HepG2 (cell line): ENCODE results near the gene WDR37. TPM values are rescaled to one million over a fixed set of nuclear protein-coding genes. Genes with fewer than 3 reads are reported as not detected.

Experiments used
- ATAC-seq: fragments of 200-7000 bp; cut with Tn5 transposase; 3 replicates; pipeline ENCODE4 v1.9.1; 2020; ENCODE audit warnings: mild to moderate bottlenecking, moderate library complexity
- BruUV-seq: library from RNA; stranded (reverse); fragments of 400-500 nt; replicated peaks from 2 replicates; lab custom pipeline; 2021; lab: Mats Ljungman, UMichigan
- CTCF ChIA-PET: fragments of 300-600 bp; formaldehyde crosslinking; extraction: SDS; loops from one replicate; lab custom pipeline; 2021; ENCODE audit warnings: low total read pairs, inconsistent platforms, low intra/inter-chr PET ratio; lab: Yijun Ruan, JAX
- POLR2A ChIA-PET: fragments of 350-600 bp; sonication (Branson Sonifier 250); formaldehyde crosslinking; loops from one replicate; lab custom pipeline; 2020; ENCODE audit warnings: antibody characterized with exemption, inconsistent platforms; lab: Yijun Ruan, JAX
- DNase-seq: peaks from one replicate; pipeline ENCODE4 v3.0.0-alpha.2; 2015; ENCODE audit warnings: low spot score
- FAIRE-seq: peaks from 3 replicates; lab custom pipeline; 2011; peaks lifted over from hg19 to GRCh38; lab: Jason Lieb, UNC
- H2AFZ ChIP-seq: one replicate; pipeline ENCODE4 v1.6.1; 2011; ENCODE audit warnings: low read length, inconsistent platforms
- H3K27ac ChIP-seq: fragments of 300-600 bp; 3 replicates; pipeline ENCODE4 v1.8.0; 2011; ENCODE audit warnings: mixed run types, mild to moderate bottlenecking, mixed read lengths, low read length, inconsistent platforms; ENCODE audit not compliant: insufficient read depth; ENCODE audit errors: extremely low read length
- H3K27me3 ChIP-seq, 2 experiments: fragments of 200-600 bp in 1 of 2; 2 replicates in 1 of 2; 3 replicates in 1 of 2; pipeline versions ENCODE4 v1.6.0 to v1.8.0; 2011; ENCODE audit warnings: low read length in 2 of 2, mild to moderate bottlenecking in 2 of 2, moderate library complexity in 2 of 2, inconsistent platforms in 1 of 2; ENCODE audit not compliant: insufficient read depth in 2 of 2, control insufficient read depth in 1 of 2
- H3K36me3 ChIP-seq, 2 experiments: fragments of 200-600 bp in 1 of 2; replicated peaks in 1 of 2; 2 replicates in 1 of 2; 3 replicates in 1 of 2; pipeline versions ENCODE4 v1.5.1 to v1.8.0; 2011; ENCODE audit warnings: low read length in 2 of 2, inconsistent platforms in 1 of 2; ENCODE audit not compliant: insufficient read depth in 2 of 2, control insufficient read depth in 1 of 2
- H3K4me1 ChIP-seq: 2 replicates; pipeline ENCODE4 v1.5.1; 2012; ENCODE audit warnings: low read length, inconsistent platforms; ENCODE audit not compliant: insufficient read depth
- H3K4me2 ChIP-seq: 2 replicates; pipeline ENCODE4 v1.6.0; 2011; ENCODE audit warnings: low read depth, low read length, inconsistent platforms
- H3K4me3 ChIP-seq, 3 experiments: fragments of 200-600 bp in 1 of 3; sonication (generic), shearing (Covaris generic) in 1 of 3; replicated peaks in 1 of 3; 2 replicates each; pipeline ENCODE4 v1.5.1; 2011 to 2016; ENCODE audit warnings: low read length in 3 of 3, inconsistent platforms in 2 of 3, low read depth in 2 of 3, mild to moderate bottlenecking in 2 of 3, control low read depth in 1 of 3, mixed read lengths in 1 of 3; ENCODE audit not compliant: insufficient read depth in 1 of 3
- H3K79me2 ChIP-seq: one replicate; pipeline ENCODE4 v1.6.1; 2011; ENCODE audit warnings: low read length, inconsistent platforms; ENCODE audit not compliant: insufficient read depth
- H3K9ac ChIP-seq: 2 replicates; pipeline ENCODE4 v1.6.0; 2011; ENCODE audit warnings: mild to moderate bottlenecking, low read depth, low read length, inconsistent platforms; ENCODE audit not compliant: insufficient read depth
- H3K9me3 ChIP-seq: 2 replicates; pipeline ENCODE4 v1.5.1; 2012; ENCODE audit warnings: mild to moderate bottlenecking, low read length
- H4K20me1 ChIP-seq: 2 replicates; pipeline ENCODE4 v1.6.0; 2011; ENCODE audit warnings: inconsistent platforms, mild to moderate bottlenecking, low read length, moderate library complexity; ENCODE audit not compliant: insufficient read depth
- ARID2 ChIP-seq: sonication (generic); formaldehyde crosslinking; IDR thresholded peaks from 2 replicates; pipeline ENCODE4 v1.8.1; 2022; ENCODE audit warnings: mild to moderate bottlenecking, missing genetic modification reagents, borderline replicate concordance
- ARID4A ChIP-seq: sonication (generic); formaldehyde crosslinking; IDR thresholded peaks from 2 replicates; pipeline ENCODE4 v1.5.0; 2020; ENCODE audit warnings: mild to moderate bottlenecking, missing genetic modification reagents, borderline replicate concordance
- CBX2 ChIP-seq, 2 experiments: fragments of 200-600 bp in 1 of 2; sonication (generic); formaldehyde crosslinking in 1 of 2; IDR thresholded peaks; 2 replicates each; pipeline versions ENCODE4 v1.7.0 to v1.8.1; 2018 to 2022; ENCODE audit warnings: low read depth in 2 of 2, low read length in 1 of 2, mild to moderate bottlenecking in 1 of 2, missing genetic modification reagents in 1 of 2
- MTF1 ChIP-seq: sonication (generic); formaldehyde crosslinking; IDR thresholded peaks from 2 replicates; pipeline ENCODE4 v1.5.0; 2020; ENCODE audit warnings: missing genetic modification reagents
- NCOR1 ChIP-seq: fragments of 200-600 bp; sonication (generic); IDR thresholded peaks from 2 replicates; pipeline ENCODE4 v1.7.0; 2017; ENCODE audit warnings: antibody characterized with exemption, low read length, borderline replicate concordance
- POLR2A ChIP-seq, 2 experiments: IDR thresholded peaks; 2 replicates each; pipeline ENCODE4 v1.6.1; 2011; ENCODE audit warnings: low read depth in 2 of 2, low read length in 2 of 2, mild to moderate bottlenecking in 1 of 2, moderate library complexity in 1 of 2; ENCODE audit not compliant: insufficient read depth in 1 of 2
- REST ChIP-seq, 2 experiments: IDR thresholded peaks; 2 replicates each; pipeline ENCODE4 v1.6.1; 2011 to 2012; ENCODE audit warnings: low read length in 2 of 2, borderline replicate concordance in 1 of 2, low read depth in 1 of 2, mild to moderate bottlenecking in 1 of 2, moderate library complexity in 1 of 2
- SAFB2 ChIP-seq: sonication (generic); formaldehyde crosslinking; IDR thresholded peaks from 2 replicates; pipeline ENCODE4 v1.5.1; 2020; ENCODE audit warnings: missing genetic modification reagents, low read depth, mild to moderate bottlenecking, borderline replicate concordance
- SP5 ChIP-seq: IDR thresholded peaks from 2 replicates; pipeline ENCODE4 v1.6.1; 2016; ENCODE audit warnings: low read depth, borderline replicate concordance
- ZBTB34 ChIP-seq: sonication (generic); formaldehyde crosslinking; IDR thresholded peaks from 2 replicates; pipeline ENCODE4 v1.8.0; 2022; ENCODE audit warnings: mild to moderate bottlenecking, missing genetic modification reagents
- ZNF143 ChIP-seq: sonication (generic); formaldehyde crosslinking; IDR thresholded peaks from 2 replicates; pipeline ENCODE4 v1.4.0; 2020; ENCODE audit warnings: missing genetic modification reagents
- ZSCAN21 ChIP-seq: sonication (generic); formaldehyde crosslinking; IDR thresholded peaks from 2 replicates; pipeline ENCODE4 v1.8.0; 2022; ENCODE audit warnings: mild to moderate bottlenecking, missing genetic modification reagents, moderate library complexity, borderline replicate concordance
- WGBS: methylation state at CpG from one replicate; pipeline ENCODE4 v1.1.6; 2017; ENCODE audit warnings: low lambda C conversion rate; 5-methylcytosine and 5-hydroxymethylcytosine counted together
- in situ Hi-C: cut with HindIII; loops from 2 replicates; pipeline ENCODE4 v1.10.0; 2017; ENCODE audit warnings: low pct_unique_long_range_greater_than_20kb; ENCODE audit not compliant: extremely low pct_ligation_motif_present
- intact Hi-C: fragments of 100-400 bp; cut with micrococcal nuclease; formaldehyde crosslinking; loops from one replicate; pipeline ENCODE4 v1.10.0; 2022; ENCODE audit not compliant: unreplicated experiment
- polyA plus RNA-seq, 8 experiments: library from polyadenylated mRNA; depleted of rRNA in 3 of 8; stranded (reverse) in 7 of 8; unstranded in 1 of 8; fragments of >200 nt; fragmentation: Illumina TruSeq in 4 of 8; extraction: Trizol in 4 of 8; gene quantifications; 2 replicates each; pipeline versions ENCODE4 v1.2.1 to v1.2.3, GENCODE V29; 2011 to 2016; ENCODE audit warnings: low read depth in 4 of 8, missing spikeins in 1 of 8, mixed read lengths in 1 of 8; ENCODE audit not compliant: insufficient read depth in 1 of 8
- total RNA-seq, 5 experiments: library from RNA; depleted of rRNA; stranded (reverse); fragments of >200 nt; fragmentation: Illumina TruSeq; extraction: Trizol; gene quantifications; 2 replicates each; pipeline ENCODE4 v1.2.3, GENCODE V29; 2016; ENCODE audit warnings: low read depth in 1 of 5

The WDR37 gene
- total and polyA plus RNA-seq, 2 of the 13 experiments (the other 11 are each of a cell fraction or from before 2014, with no cell fraction given) = 5.9 to 7.5 TPM

- POLR2A ChIA-PET = no interaction called here
- DNase-seq = no peak
- H3K4me3 ChIP-seq = no peak overlapping the region
- H3K9me3 ChIP-seq = no peaks in the 10 kb centered on the region
- no peak overlapping the region for H2AFZ ChIP-seq
- intact Hi-C loops = no loop called here
- no peak overlapping the region for H3K27ac ChIP-seq
- in situ Hi-C loops = no loop called here
- TF ChIP-seq POLR2A (IDR thresholded peaks at IDR 0.05; ENCODE audit: insufficient read depth in 1 of 2, low read depth in 2 of 2, low read length in 2 of 2) (no peak), ZSCAN21 (CRISPR knock-in tag) (no peak), CBX2 (IDR thresholded peaks at IDR 0.05; ENCODE audit: low read depth, low read length) (no peak), CBX2 (CRISPR knock-in tag; IDR thresholded peaks at IDR 0.05; ENCODE audit: low read depth) (no peak), ARID4A (no peak), ARID2 (CRISPR knock-in tag) (no peak), REST (IDR thresholded peaks at IDR 0.05; ENCODE audit: borderline replicate concordance in 1 of 2, low read depth in 1 of 2, low read length in 2 of 2) (no peak), ZBTB34 (CRISPR knock-in tag) (no peak), SP5 (CRISPR knock-in tag) (no peak), SAFB2 (no peak), NCOR1 (no peak), ZNF143 (CRISPR knock-in tag) (no peak), MTF1 (no peak)
- TF ChIP-seq, all 625 proteins: peak for 0
- ATAC-seq = no peak
- BruUV-seq = no TSS peak
- H3K9ac ChIP-seq = no peak overlapping the region
- H4K20me1 ChIP-seq = no peaks in the 10 kb centered on the region
- no peak overlapping the region for H3K4me2 ChIP-seq
- FAIRE-seq = no peak
- CTCF ChIA-PET = no interaction called here
- H3K4me1 ChIP-seq = no peaks in the 10 kb centered on the region
- H3K79me2 ChIP-seq = no peaks in the 10 kb centered on the region
- peaks cover 14 to 79% of the 10 kb centered on the region in 2 experiments for H3K36me3 ChIP-seq
- H3K27me3 ChIP-seq = no peaks in the 10 kb centered on the region
- WGBS = 98% methylated on average over 27 of the region's 28 CpGs
Observed at GRCh38 chr10:1084011-1084950, 28.1 kb downstream of the WDR37 start.
